CD4-positive, alpha-beta T cell treated with Interferon gamma for 1 hour (primary cell): Measurements from ENCODE around the gene MRPL17.
"Not testable (repeated sequence)": the region's sequence is repeated elsewhere in the genome, so short reads cannot be mapped to it uniquely, and the experiment has no call there.

ENCODE experiments used
- DNase-seq: peaks from one replicate; pipeline ENCODE4 v3.0.0-alpha.2; 2020

Gene MRPL17

GRCh38 chr11:6682936-6683861, at the start of gene MRPL17:
MRPL17 (minus strand) TSS chr11:6683340; CDS start chr11:6683296, 44 bp downstream.
- peak; percentile 99 for DNase-seq

GRCh38 chr11:6727971-6728760, 45.0 kb upstream of the MRPL17 start:
- DNase-seq, result no peak

- DNase-seq, result no peak
These were observed 42.3 kb upstream of the MRPL17 start for GRCh38 chr11:6725386-6725896.

GRCh38 chr11:6724013-6724412, 40.9 kb upstream of the MRPL17 start:
- DNase-seq, result no peak

- DNase-seq, result no peak
These were observed 38.2 kb upstream of the MRPL17 start for GRCh38 chr11:6721343-6721742.

GRCh38 chr11:6719576-6719975, 36.4 kb upstream of the MRPL17 start:
- no peak for DNase-seq

- DNase-seq, result no peak
These were observed 34.3 kb upstream of the MRPL17 start for GRCh38 chr11:6717426-6717825.

- DNase-seq, result peak; percentile 15
These were observed 28.4 kb upstream of the MRPL17 start for GRCh38 chr11:6711552-6711951.

GRCh38 chr11:6708876-6709275, 25.7 kb upstream of the MRPL17 start:
- no peak for DNase-seq

GRCh38 chr11:6705905-6706535, 22.9 kb upstream of the MRPL17 start:
- DNase-seq, result peak; percentile 8

- peak; percentile 49 for DNase-seq
These were observed 20.3 kb upstream of the MRPL17 start for GRCh38 chr11:6703247-6704063.

- DNase-seq, result not testable (repeated sequence)
These were observed 18.8 kb upstream of the MRPL17 start for GRCh38 chr11:6701955-6702354.

GRCh38 chr11:6695377-6695776, 12.2 kb upstream of the MRPL17 start:
- DNase-seq, result no peak

GRCh38 chr11:6694229-6694535, 11.0 kb upstream of the MRPL17 start:
- DNase-seq, result no peak

- DNase-seq, result peak; percentile 12
These were observed 10.4 kb upstream of the MRPL17 start for GRCh38 chr11:6693342-6694228.

GRCh38 chr11:6692128-6692527, 9.0 kb upstream of the MRPL17 start:
- DNase-seq, result no peak

- not testable (repeated sequence) for DNase-seq
These were observed 7.4 kb upstream of the MRPL17 start for GRCh38 chr11:6690431-6691132.

GRCh38 chr11:6687876-6688275, 4.7 kb upstream of the MRPL17 start:
- no peak for DNase-seq

- no peak for DNase-seq
These were observed 2.9 kb upstream of the MRPL17 start for GRCh38 chr11:6686006-6686405.

- not testable (repeated sequence) for DNase-seq
These were observed 928 bp upstream of the MRPL17 start for GRCh38 chr11:6684068-6684467.

- no peak for DNase-seq
These were observed 577 bp downstream of the MRPL17 start for GRCh38 chr11:6682591-6682935.
